ENCODE results near the gene GDPD5. TPM values are rescaled to one million over a fixed set of nuclear protein-coding genes. Genes with fewer than 3 reads are reported as not detected.
A peak's percentile ranks its signal among the peaks of the same experiment; 100 is the strongest.

The GDPD5 gene
- total and polyA plus RNA-seq, 9 of the 15 experiments (the other 6 are each of a cell fraction or from before 2014, with no cell fraction given) = 0.32 to 27.3 (median 8.0) TPM

- TF ChIP-seq FOXK2 (conservative IDR thresholded peaks at IDR 0.05 in 1 of 2, IDR thresholded peaks at IDR 0.05 in 1 of 2; ENCODE audit: low read depth in 2 of 2) = peak; percentile 68 to 71
- no peak for TF ChIP-seq HLTF (IDR thresholded peaks at IDR 0.05)
- peak; percentile 66; the same call in 1 of the 2 replicates for TF ChIP-seq ATF7 (IDR thresholded peaks at IDR 0.05)
- TF ChIP-seq SMC3 (conservative IDR thresholded peaks at IDR 0.05; ENCODE audit: insufficient read depth, low read depth, low read length) = no peak
- TF ChIP-seq CC2D1A (IDR thresholded peaks at IDR 0.05) = peak; percentile 85; the same call in 1 of the 2 replicates
- no peak for TF ChIP-seq RBM15 (IDR thresholded peaks at IDR 0.05; ENCODE audit: insufficient read depth, low read length)
- TF ChIP-seq SMAD3 (CRISPR knock-in tag; conservative IDR thresholded peaks at IDR 0.05) = peak; percentile 79
- TF ChIP-seq THRB (CRISPR knock-in tag; conservative IDR thresholded peaks at IDR 0.05) = peak; percentile 70; the same call in 1 of the 2 replicates
- no peak for TF ChIP-seq NELFE (IDR thresholded peaks at IDR 0.05; ENCODE audit: insufficient read depth, insufficient read length)
- TF ChIP-seq CAMTA2 (CRISPR knock-in tag; conservative IDR thresholded peaks at IDR 0.05) = no peak
- TF ChIP-seq TAL1 (IDR thresholded peaks at IDR 0.05) = peak; percentile 96
- peak; percentile 77; the same call in 1 of the 2 replicates for TF ChIP-seq ZNF311 (CRISPR knock-in tag; IDR thresholded peaks at IDR 0.05)
- TF ChIP-seq MITF (IDR thresholded peaks at IDR 0.05) = peak; percentile 81
- peak in 1 of 2 experiments; percentile 89; a peak in 2 of 4 replicates for TF ChIP-seq HDAC1 (IDR thresholded peaks at IDR 0.05)
- peak; percentile 61 to 81 for TF ChIP-seq MNT (conservative IDR thresholded peaks at IDR 0.05)
- TF ChIP-seq VEZF1 (CRISPR knock-in tag; IDR thresholded peaks at IDR 0.05) = peak; percentile 63
- no peak for TF ChIP-seq CTCFL (IDR thresholded peaks at IDR 0.05; ENCODE audit: borderline replicate concordance, insufficient read depth, low read depth, low read length, poor library complexity, severe bottlenecking)
- peak; percentile 98 for TF ChIP-seq CBFA2T3 (IDR thresholded peaks at IDR 0.05)
- no peak for TF ChIP-seq ATF1 (CRISPR knock-in tag; IDR thresholded peaks at IDR 0.05)
- peak; percentile 29 for TF ChIP-seq ATF1 (tag; IDR thresholded peaks at IDR 0.05)
- TF ChIP-seq ZNF76 (CRISPR knock-in tag; IDR thresholded peaks at IDR 0.05; ENCODE audit: borderline replicate concordance) = no peak
- TF ChIP-seq POLR2G (IDR thresholded peaks at IDR 0.05; ENCODE audit: low read depth, low read length) = 0 out of 2 replicates have a peak, but pooled peaks have one; percentile 23
Observed at GRCh38 chr11:75406338-75406777, 119.4 kb downstream of the GDPD5 start (continued).
